Measurements from ENCODE around the gene GSTM2. TPM values are rescaled to one million over a fixed set of nuclear protein-coding genes. Genes with fewer than 3 reads are reported as not detected.

Gene GSTM2
- total and polyA plus RNA-seq, 2 of the 4 experiments (the other 2 are of a cell fraction), result 10.2 to 85.5 TPM

DNA sequence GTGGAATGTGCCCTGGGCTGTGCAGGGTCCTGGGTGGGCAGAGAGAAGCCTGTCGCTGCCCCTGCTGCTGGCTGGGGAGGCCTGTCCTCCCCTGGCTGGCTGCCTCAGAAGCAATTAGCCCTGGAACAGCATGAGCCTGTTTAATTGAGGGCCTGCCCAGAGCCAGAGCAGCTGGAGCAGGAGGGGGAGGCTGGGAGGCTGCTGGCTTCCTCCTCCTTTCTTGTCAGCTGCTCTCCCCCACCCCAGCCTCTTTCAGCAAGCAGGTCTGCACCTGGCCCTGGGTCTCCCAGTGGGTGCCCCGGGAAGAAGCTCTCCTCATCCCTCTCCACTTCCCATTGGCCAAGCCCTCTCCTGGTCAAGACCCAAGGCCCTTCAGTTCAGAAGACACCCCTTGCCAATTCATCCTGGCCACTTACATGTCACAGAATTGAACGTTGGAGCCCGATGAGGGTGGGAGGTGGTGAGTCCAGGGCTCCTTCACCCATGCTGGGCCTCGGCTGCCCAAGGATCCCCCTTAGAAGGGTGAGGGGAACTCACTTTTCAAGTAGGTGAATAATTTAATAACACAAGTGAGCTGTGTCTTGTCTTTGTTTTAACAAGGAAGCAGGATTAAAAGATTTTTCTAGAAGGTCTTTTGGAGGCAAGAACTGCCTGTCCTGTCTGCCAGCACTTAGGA is 35.0 kb upstream of the GSTM2 start (continued):
- TF ChIP-seq, protein P1, sequence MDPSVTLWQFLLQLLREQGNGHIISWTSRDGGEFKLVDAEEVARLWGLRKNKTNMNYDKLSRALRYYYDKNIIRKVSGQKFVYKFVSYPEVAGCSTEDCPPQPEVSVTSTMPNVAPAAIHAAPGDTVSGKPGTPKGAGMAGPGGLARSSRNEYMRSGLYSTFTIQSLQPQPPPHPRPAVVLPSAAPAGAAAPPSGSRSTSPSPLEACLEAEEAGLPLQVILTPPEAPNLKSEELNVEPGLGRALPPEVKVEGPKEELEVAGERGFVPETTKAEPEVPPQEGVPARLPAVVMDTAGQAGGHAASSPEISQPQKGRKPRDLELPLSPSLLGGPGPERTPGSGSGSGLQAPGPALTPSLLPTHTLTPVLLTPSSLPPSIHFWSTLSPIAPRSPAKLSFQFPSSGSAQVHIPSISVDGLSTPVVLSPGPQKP (IDR thresholded peaks at IDR 0.05; ENCODE audit: borderline replicate concordance, low read depth, low read length), result no peak
- TF ChIP-seq CEBPB (IDR thresholded peaks at IDR 0.05; ENCODE audit: low read depth, low read length) (no peak), MAFK (IDR thresholded peaks at IDR 0.05; ENCODE audit: low read depth, low read length) (no peak), NFE2L2 (IDR thresholded peaks at IDR 0.05; ENCODE audit: low read depth, low read length) (no peak), SMC3 (IDR thresholded peaks at IDR 0.05; ENCODE audit: low read depth, low read length) (no peak)

DNA sequence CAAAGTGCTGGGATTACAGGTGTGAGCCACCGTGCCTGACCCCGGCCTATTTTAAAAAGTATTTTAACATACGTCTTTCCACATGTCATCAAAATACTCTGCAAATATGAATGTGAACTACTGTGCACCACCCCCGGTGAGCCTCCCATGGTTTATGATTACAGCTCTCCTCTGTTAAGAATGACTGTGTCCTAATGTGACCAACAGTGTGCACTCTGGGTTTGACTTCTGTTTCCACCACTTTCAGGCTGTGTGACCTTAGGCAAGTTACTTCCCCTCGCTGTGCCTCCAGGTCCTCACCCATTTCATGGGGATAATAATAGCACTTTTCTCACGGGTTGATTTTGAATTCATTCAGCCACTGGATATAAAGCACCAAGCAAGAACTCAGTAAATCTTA is 33.6 kb upstream of the GSTM2 start:
- H3K27me3 ChIP-seq (ENCODE audit: control insufficient read depth, insufficient read depth, low read length), result no peaks in the 10 kb centered on the region
- ATAC-seq (ENCODE audit: low read depth) (no peak), DNase-seq (no peak)
- TF ChIP-seq, protein P2, sequence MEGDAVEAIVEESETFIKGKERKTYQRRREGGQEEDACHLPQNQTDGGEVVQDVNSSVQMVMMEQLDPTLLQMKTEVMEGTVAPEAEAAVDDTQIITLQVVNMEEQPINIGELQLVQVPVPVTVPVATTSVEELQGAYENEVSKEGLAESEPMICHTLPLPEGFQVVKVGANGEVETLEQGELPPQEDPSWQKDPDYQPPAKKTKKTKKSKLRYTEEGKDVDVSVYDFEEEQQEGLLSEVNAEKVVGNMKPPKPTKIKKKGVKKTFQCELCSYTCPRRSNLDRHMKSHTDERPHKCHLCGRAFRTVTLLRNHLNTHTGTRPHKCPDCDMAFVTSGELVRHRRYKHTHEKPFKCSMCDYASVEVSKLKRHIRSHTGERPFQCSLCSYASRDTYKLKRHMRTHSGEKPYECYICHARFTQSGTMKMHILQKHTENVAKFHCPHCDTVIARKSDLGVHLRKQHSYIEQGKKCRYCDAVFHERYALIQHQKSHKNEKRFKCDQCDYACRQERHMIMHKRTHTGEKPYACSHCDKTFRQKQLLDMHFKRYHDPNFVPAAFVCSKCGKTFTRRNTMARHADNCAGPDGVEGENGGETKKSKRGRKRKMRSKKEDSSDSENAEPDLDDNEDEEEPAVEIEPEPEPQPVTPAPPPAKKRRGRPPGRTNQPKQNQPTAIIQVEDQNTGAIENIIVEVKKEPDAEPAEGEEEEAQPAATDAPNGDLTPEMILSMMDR (conservative IDR thresholded peaks at IDR 0.05; ENCODE audit: low read depth, low read length), result no peak
- no peak for TF ChIP-seq CHD1 (IDR thresholded peaks at IDR 0.05; ENCODE audit: low read depth, low read length)
- TF ChIP-seq RFX5 (IDR thresholded peaks at IDR 0.05; ENCODE audit: low read depth, low read length), result no peak
- TF ChIP-seq CEBPB (IDR thresholded peaks at IDR 0.05; ENCODE audit: low read depth, low read length), result no peak
- no peak for TF ChIP-seq FOS (IDR thresholded peaks at IDR 0.05; ENCODE audit: low read depth, low read length)
- no peak for TF ChIP-seq SMC3 (IDR thresholded peaks at IDR 0.05; ENCODE audit: low read depth, low read length)
- TF ChIP-seq RCOR1 (IDR thresholded peaks at IDR 0.05; ENCODE audit: insufficient replicate concordance, low read length), result no peak
- no peak for TF ChIP-seq BHLHE40 (IDR thresholded peaks at IDR 0.05; ENCODE audit: low read depth, low read length)
- no peak for TF ChIP-seq MAZ (IDR thresholded peaks at IDR 0.05; ENCODE audit: borderline replicate concordance, low read depth, low read length)
- no peak for TF ChIP-seq MXI1 (IDR thresholded peaks at IDR 0.05; ENCODE audit: borderline replicate concordance, low read depth, low read length)
- TF ChIP-seq POLR2A (IDR thresholded peaks at IDR 0.05; ENCODE audit: low read depth, low read length), result no peak
- no peak for TF ChIP-seq MAFK (IDR thresholded peaks at IDR 0.05; ENCODE audit: low read depth, low read length)
- TF ChIP-seq NFE2L2 (IDR thresholded peaks at IDR 0.05; ENCODE audit: low read depth, low read length), result no peak
- TF ChIP-seq RAD21 (IDR thresholded peaks at IDR 0.05; ENCODE audit: low read length), result no peak
- peaks cover 32% of the 10 kb centered on the region for H3K36me3 ChIP-seq (ENCODE audit: control insufficient read depth, insufficient read depth, low read length)
- in situ Hi-C loops (cut with MboI; ENCODE audit: low sequenced_read_pairs) (no loop called here), intact Hi-C loops (cut with micrococcal nuclease) (no loop called here), dilution Hi-C loops (cut with HindIII; ENCODE audit: low sequenced_read_pairs, unreplicated experiment) (no loop called here)
- H4K5ac ChIP-seq (ENCODE audit: low read depth, low read length), result no peak overlapping the region
- H2AK9ac ChIP-seq (replicated peaks; ENCODE audit: low read depth, low read length, poor library complexity), result no peak overlapping the region
- no peaks in the 10 kb centered on the region for H3K9me3 ChIP-seq (ENCODE audit: control insufficient read depth, insufficient read depth, low read length)
- no peak overlapping the region for H3K27ac ChIP-seq (ENCODE audit: insufficient read depth, low read length)
- no peak overlapping the region for H3K4me2 ChIP-seq (ENCODE audit: low read depth, low read length)
- H3K9me1 ChIP-seq (ENCODE audit: insufficient read depth, low read length), result no peaks in the 10 kb centered on the region
- H4K91ac ChIP-seq (ENCODE audit: insufficient read depth, low read depth, low read length), result no peak overlapping the region
- H3K4me1 ChIP-seq (ENCODE audit: control insufficient read depth, insufficient read depth, low read length), result peaks cover 10% of the 10 kb centered on the region
- no peak overlapping the region for H3K56ac ChIP-seq (ENCODE audit: extremely low read depth, insufficient read depth, low read length)
- H3K4ac ChIP-seq (ENCODE audit: low read depth, low read length), result no peak overlapping the region
- no peak overlapping the region for H3K18ac ChIP-seq (ENCODE audit: low read depth, low read length)
- H3K4me3 ChIP-seq (ENCODE audit: insufficient read depth, low read depth, low read length), result no peak overlapping the region
- POLR2A ChIA-PET (ENCODE audit: unreplicated experiment), result no interaction called here
- CTCF ChIA-PET, result no interaction called here
- WGBS, 2 experiments (ENCODE audit: extremely low coverage in 2 of 2, insufficient read length in 1 of 2), result 80% methylated on average over 1 of the region's 6 CpGs; no CpG with 5 or more reads in 1 of the 2 experiments
- H2AK5ac ChIP-seq (ENCODE audit: low read depth, low read length), result no peak overlapping the region
- H3K9ac ChIP-seq (ENCODE audit: low read depth, low read length), result no peak overlapping the region
- peaks cover 3% of the 10 kb centered on the region; the same call in 1 of the 2 replicates for H4K20me1 ChIP-seq (ENCODE audit: insufficient read depth, low read length)
- no peak overlapping the region for H2BK120ac ChIP-seq (ENCODE audit: low read depth, low read length)
- no TSS peak for BruUV-seq (replicated peaks)
- H3K23ac ChIP-seq (ENCODE audit: low read depth, low read length), result no peak overlapping the region
- H3K79me1 ChIP-seq (ENCODE audit: low read depth in 1 of 2, low read length in 2 of 2), result peaks cover 15 to 20% of the 10 kb centered on the region in 2 experiments; a peak in 3 of 4 replicates
- H2BK5ac ChIP-seq (ENCODE audit: low read depth, low read length, poor library complexity, severe bottlenecking), result no peak overlapping the region
- no peak overlapping the region for H2BK20ac ChIP-seq (ENCODE audit: low read depth, low read length)
- no peak overlapping the region for H2AFZ ChIP-seq (replicated peaks; ENCODE audit: low read length, poor library complexity)
- no peak overlapping the region for H2BK15ac ChIP-seq (ENCODE audit: low read depth, low read length)
- H3K14ac ChIP-seq (replicated peaks; ENCODE audit: low read depth, low read length), result no peak overlapping the region
- H4K8ac ChIP-seq (ENCODE audit: low read depth in 2 of 2, low read length in 2 of 2), result no peak overlapping the region
